ENCODE results near the gene ABCG2.

The ABCG2 gene

DNA sequence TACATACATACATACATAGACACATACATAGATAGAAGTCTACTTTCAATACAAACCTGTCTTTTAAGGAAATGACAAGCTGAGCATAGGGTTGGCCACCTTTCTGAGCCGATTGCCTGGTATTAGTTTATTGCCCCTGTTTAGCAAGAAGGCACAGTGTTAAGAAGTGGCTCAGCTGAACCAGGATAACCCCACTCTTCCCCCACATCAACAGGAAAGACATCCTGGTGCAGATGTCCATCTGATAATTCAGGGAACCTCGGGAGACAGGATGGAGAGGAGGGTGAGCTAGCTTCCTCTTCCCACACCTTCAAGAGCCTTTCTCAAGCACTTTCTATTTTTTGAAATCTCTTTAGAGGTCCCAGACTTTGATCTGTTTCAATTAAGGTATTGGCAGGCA is 98.7 kb downstream of the ABCG2 start:
- TF ChIP-seq CTCF (conservative IDR thresholded peaks at IDR 0.05; ENCODE audit: low read depth, low read length) = no peak
- DNase-seq (ENCODE audit: low read depth) = no peak
- H3K4me3 ChIP-seq (ENCODE audit: low read length) = no peak overlapping the region

DNA sequence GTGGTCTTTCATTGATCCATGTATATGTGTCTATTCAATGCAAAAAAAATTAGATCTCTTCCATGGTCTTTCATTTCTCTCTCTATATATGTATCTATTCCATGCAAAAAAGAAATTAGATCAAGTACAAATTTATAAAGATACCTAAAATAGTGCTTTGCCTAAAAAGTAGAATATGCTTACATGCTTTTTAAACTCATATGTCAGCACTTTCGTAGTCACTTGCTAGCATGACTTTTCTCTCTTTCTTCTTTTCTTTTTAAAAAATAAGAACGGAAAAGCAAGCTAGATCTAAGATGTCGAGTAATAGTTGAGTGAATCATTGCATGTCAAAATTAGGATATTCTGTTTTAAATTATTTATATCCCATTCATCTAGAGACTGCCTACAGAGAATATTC is 100.1 kb downstream of the ABCG2 start:
- no peak for TF ChIP-seq CTCF (conservative IDR thresholded peaks at IDR 0.05; ENCODE audit: low read depth, low read length)
- no peak for DNase-seq (ENCODE audit: low read depth)
- no peak overlapping the region for H3K4me3 ChIP-seq (ENCODE audit: low read length)

GRCh38 chr4:88054901-88055300 is 103.5 kb downstream of the ABCG2 start:
- DNase-seq (ENCODE audit: low read depth) = peak; percentile 8
- H3K4me3 ChIP-seq (ENCODE audit: low read length) = no peak overlapping the region
- peak; percentile 74 for TF ChIP-seq CTCF (conservative IDR thresholded peaks at IDR 0.05; ENCODE audit: low read depth, low read length)

DNA sequence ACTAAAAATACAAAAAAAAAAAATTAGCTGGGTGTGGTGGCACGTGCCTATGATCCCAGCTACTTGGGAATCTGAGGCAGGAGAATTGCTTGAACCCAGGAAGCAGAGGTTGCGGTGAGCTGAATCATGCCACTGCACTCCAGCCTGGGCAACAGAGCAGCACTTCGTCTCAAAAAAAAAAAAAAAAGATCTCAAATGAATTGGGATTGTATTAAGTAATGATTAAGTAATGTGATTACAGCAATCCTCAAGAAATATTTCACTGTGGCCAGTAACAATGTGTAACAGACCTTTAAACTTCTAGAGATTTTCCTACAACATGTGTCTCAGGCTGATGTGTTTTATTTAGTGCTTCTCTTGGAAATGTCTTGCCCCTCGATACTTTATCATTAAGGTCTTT is 104.2 kb downstream of the ABCG2 start:
- no peak for TF ChIP-seq CTCF (conservative IDR thresholded peaks at IDR 0.05; ENCODE audit: low read depth, low read length)
- H3K4me3 ChIP-seq (ENCODE audit: low read length) = no peak overlapping the region
- DNase-seq (ENCODE audit: low read depth) = no peak

DNA sequence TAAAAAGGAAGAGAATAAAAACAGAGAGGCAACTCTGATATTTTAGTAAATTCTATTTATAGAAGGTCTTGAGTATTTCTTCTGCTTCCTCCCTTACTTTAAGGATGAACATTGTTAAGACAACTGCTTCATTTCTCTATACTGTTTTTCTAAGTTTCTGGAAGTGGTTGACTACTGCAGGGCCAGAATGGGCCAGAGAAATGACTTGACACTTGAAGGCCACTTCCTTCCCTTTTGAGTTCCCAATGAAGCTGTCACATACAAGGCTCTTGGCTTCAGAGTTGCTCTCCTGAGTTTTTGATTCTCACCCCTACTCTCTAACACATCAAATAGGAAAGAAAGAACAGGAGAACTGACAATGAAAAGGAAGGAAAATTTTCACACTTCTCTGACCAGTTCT is 113.4 kb downstream of the ABCG2 start:
- no peak for TF ChIP-seq CTCF (conservative IDR thresholded peaks at IDR 0.05; ENCODE audit: low read depth, low read length)
- no peak overlapping the region for H3K4me3 ChIP-seq (ENCODE audit: low read length)
- DNase-seq (ENCODE audit: low read depth) = no peak

- H3K4me3 ChIP-seq (ENCODE audit: low read length) = no peak overlapping the region
- DNase-seq (ENCODE audit: low read depth) = no peak
- no peak for TF ChIP-seq CTCF (conservative IDR thresholded peaks at IDR 0.05; ENCODE audit: low read depth, low read length)
Observed at GRCh38 chr4:88043586-88044340, 114.7 kb downstream of the ABCG2 start.

DNA sequence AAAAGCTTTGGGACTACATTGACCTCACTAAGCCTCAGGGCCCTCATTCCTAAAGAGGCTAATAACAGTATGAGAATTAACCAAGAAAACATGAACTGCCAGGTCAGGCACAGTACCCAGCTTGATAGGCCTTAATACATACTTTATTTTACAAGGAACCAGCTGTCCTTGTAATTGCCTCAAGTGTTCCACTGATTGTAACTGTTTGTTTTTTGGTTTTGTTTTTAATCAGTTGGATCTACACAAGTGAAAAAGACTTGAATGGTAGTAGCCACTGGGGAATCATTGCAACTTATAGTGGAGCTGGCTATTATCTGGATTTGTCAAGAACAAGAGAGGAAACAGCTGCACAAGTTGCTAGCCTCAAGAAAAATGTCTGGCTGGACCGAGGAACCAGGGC is 115.4 kb downstream of the ABCG2 start:
- no peak overlapping the region for H3K4me3 ChIP-seq (ENCODE audit: low read length)

More for the DNA sequence above, 115.4 kb downstream of the ABCG2 start:
- DNase-seq (ENCODE audit: low read depth) = no peak
- TF ChIP-seq CTCF (conservative IDR thresholded peaks at IDR 0.05; ENCODE audit: low read depth, low read length) = no peak

Measured in retinal pigment epithelial cell (primary cell).